Endothelial cell (in vitro differentiated cells): ENCODE measurements around the gene SH3RF1. TPM values are rescaled to one million over a fixed set of nuclear protein-coding genes. Genes with fewer than 3 reads are reported as not detected.

ENCODE experiments used
- DNase-seq: peaks from one replicate; pipeline ENCODE4 v3.0.0; 2021; ENCODE audit warnings: low spot score
- H3K27ac Mint-ChIP-seq: one replicate; pipeline ENCODE4 v1.8.0; 2021; ENCODE audit warnings: mixed read lengths, inconsistent platforms; ENCODE audit not compliant: unreplicated experiment
- H3K27me3 Mint-ChIP-seq: one replicate; pipeline ENCODE4 v1.8.0; 2021; ENCODE audit warnings: mild to moderate bottlenecking, moderate library complexity, mixed read lengths, inconsistent platforms; ENCODE audit not compliant: unreplicated experiment
- H3K36me3 Mint-ChIP-seq: one replicate; pipeline ENCODE4 v1.8.0; 2021; ENCODE audit warnings: mild to moderate bottlenecking, low read depth, mixed read lengths, inconsistent platforms; ENCODE audit not compliant: unreplicated experiment
- H3K4me1 Mint-ChIP-seq: one replicate; pipeline ENCODE4 v1.8.0; 2021; ENCODE audit warnings: mild to moderate bottlenecking, mixed read lengths, inconsistent platforms; ENCODE audit not compliant: unreplicated experiment
- H3K4me3 Mint-ChIP-seq: one replicate; pipeline ENCODE4 v1.8.0; 2021; ENCODE audit warnings: mild to moderate bottlenecking, mixed read lengths, inconsistent platforms; ENCODE audit not compliant: unreplicated experiment
- H3K9me3 Mint-ChIP-seq: one replicate; pipeline ENCODE4 v1.8.0; 2021; ENCODE audit warnings: mixed read lengths, inconsistent platforms; ENCODE audit not compliant: unreplicated experiment
- CTCF ChIP-seq: fragments of 200-600 bp; sonication (generic); IDR thresholded peaks from one replicate; pipeline ENCODE4 v1.5.0; 2021; ENCODE audit warnings: antibody characterized with exemption; ENCODE audit not compliant: unreplicated experiment
- total RNA-seq: library from RNA; stranded (reverse); fragmentation: NEBNext Ultra II Directional; extraction: Animal tissue kit (Norgen Biotek cat#: 25700); gene quantifications from one replicate; pipeline ENCODE4 v1.2.1, GENCODE V29; 2021; ENCODE audit not compliant: unreplicated experiment

SH3RF1 gene
- total RNA-seq, 1 donor from 2014 or later = 23.5 TPM

- H3K4me1 Mint-ChIP-seq = peaks cover 3% of the 10 kb centered on the region
- no peaks in the 10 kb centered on the region for H3K36me3 Mint-ChIP-seq
- H3K4me3 Mint-ChIP-seq = no peak overlapping the region
- no peak for TF ChIP-seq CTCF
- H3K9me3 Mint-ChIP-seq = no peaks in the 10 kb centered on the region
- DNase-seq = no peak
- H3K27ac Mint-ChIP-seq = no peak overlapping the region
- H3K27me3 Mint-ChIP-seq = peaks cover 1% of the 10 kb centered on the region
Observed at GRCh38 chr4:169174247-169174646, 96.5 kb downstream of the SH3RF1 start.

- Mint-ChIP-seq H3K36me3 (no peaks in the 10 kb centered on the region), H3K4me3 (no peak overlapping the region), H3K9me3 (no peaks in the 10 kb centered on the region), H3K27me3 (no peaks in the 10 kb centered on the region), H3K27ac (no peak overlapping the region), H3K4me1 (peaks cover 4% of the 10 kb centered on the region)
- no peak for DNase-seq
- no peak for TF ChIP-seq CTCF
Observed at GRCh38 chr4:169167957-169168858, 102.5 kb downstream of the SH3RF1 start.

GRCh38 chr4:169164669-169165415 lies 105.9 kb downstream of the SH3RF1 start:
- no peak overlapping the region for H3K27ac Mint-ChIP-seq
- H3K4me3 Mint-ChIP-seq = no peak overlapping the region
- H3K27me3 Mint-ChIP-seq = no peaks in the 10 kb centered on the region
- no peak for TF ChIP-seq CTCF
- no peaks in the 10 kb centered on the region for H3K36me3 Mint-ChIP-seq
- DNase-seq = no peak
- peaks cover 4% of the 10 kb centered on the region for H3K4me1 Mint-ChIP-seq
- H3K9me3 Mint-ChIP-seq = no peaks in the 10 kb centered on the region

- Mint-ChIP-seq H3K36me3 (no peaks in the 10 kb centered on the region), H3K27me3 (no peaks in the 10 kb centered on the region), H3K4me3 (no peak overlapping the region), H3K4me1 (peaks cover 5% of the 10 kb centered on the region), H3K9me3 (no peaks in the 10 kb centered on the region), H3K27ac (no peak overlapping the region)
- TF ChIP-seq CTCF = no peak
- DNase-seq = no peak
Observed at GRCh38 chr4:169163947-169164668, 106.6 kb downstream of the SH3RF1 start.
